K562 (cell line): ENCODE measurements around the gene MYO9A. TPM values are rescaled to one million over a fixed set of nuclear protein-coding genes. Genes with fewer than 3 reads are reported as not detected.

ENCODE experiments used
- ATAC-seq: fragments of 200-7000 bp; cut with Tn5 transposase; 3 replicates; pipeline ENCODE4 v1.9.1; 2020; ENCODE audit warnings: moderate library complexity
- BruUV-seq: library from RNA; stranded (reverse); fragments of 400-500 nt; replicated peaks from 2 replicates; lab custom pipeline; 2021; lab: Mats Ljungman, UMichigan
- CTCF ChIA-PET: fragments of 300-600 bp; formaldehyde crosslinking; extraction: SDS; loops from one replicate; lab custom pipeline; 2021; ENCODE audit warnings: low intra/inter-chr PET ratio; lab: Yijun Ruan, JAX
- POLR2A ChIA-PET: fragments of 300-600, 350-650 bp; sonication (Branson Sonifier 250); formaldehyde crosslinking; extraction: SDS; loops from one replicate; lab custom pipeline; 2021; ENCODE audit warnings: antibody characterized with exemption, inconsistent platforms; lab: Yijun Ruan, JAX
- DNase-seq, 4 experiments: peaks; one replicate each; pipeline versions ENCODE4 v3.0.0 to v3.0.0-alpha.2; 2011 to 2018; ENCODE audit warnings: low spot score in 3 of 4, mixed read lengths in 3 of 4; ENCODE audit errors: extremely low read depth in 1 of 4
- FAIRE-seq: peaks from 2 replicates; lab custom pipeline; 2011; peaks lifted over from hg19 to GRCh38; lab: Jason Lieb, UNC
- H2AFZ ChIP-seq: 2 replicates; pipeline ENCODE4 v1.6.0; 2011; ENCODE audit warnings: low read depth, low read length, control low read depth, inconsistent platforms
- H3K27ac ChIP-seq: fragments of 200-600 bp; 3 replicates; pipeline ENCODE4 v1.8.0; 2011; ENCODE audit warnings: low read depth, mild to moderate bottlenecking, control low read depth, inconsistent platforms, low read length, moderate library complexity, mixed read lengths; ENCODE audit errors: extremely low read depth
- H3K27me3 ChIP-seq, 2 experiments: fragments of 300-600 bp in 1 of 2; 2 replicates in 1 of 2; 3 replicates in 1 of 2; pipeline versions ENCODE4 v1.6.0 to v1.8.0; 2011; ENCODE audit warnings: inconsistent platforms in 2 of 2, low read length in 2 of 2, mild to moderate bottlenecking in 1 of 2, mixed read lengths in 1 of 2, moderate library complexity in 1 of 2; ENCODE audit not compliant: control insufficient read depth in 2 of 2, insufficient read depth in 2 of 2
- H3K36me3 ChIP-seq: fragments of 300-600 bp; 3 replicates; pipeline ENCODE4 v1.8.0; 2011; ENCODE audit warnings: mild to moderate bottlenecking, low read length, inconsistent platforms; ENCODE audit not compliant: control insufficient read depth, insufficient read depth
- H3K4me1 ChIP-seq, 2 experiments: fragments of 200-600 bp in 1 of 2; replicated peaks in 1 of 2; 2 replicates in 1 of 2; 3 replicates in 1 of 2; pipeline versions ENCODE4 v1.5.1 to v1.8.0; 2011; ENCODE audit warnings: inconsistent platforms in 2 of 2, low read length in 2 of 2, mild to moderate bottlenecking in 1 of 2, mixed read lengths in 1 of 2, moderate library complexity in 1 of 2; ENCODE audit not compliant: control insufficient read depth in 2 of 2, insufficient read depth in 2 of 2
- H3K4me2 ChIP-seq: 2 replicates; pipeline ENCODE4 v1.6.1; 2011; ENCODE audit warnings: low read length, control low read depth, inconsistent platforms, mixed read lengths; ENCODE audit not compliant: insufficient read depth
- H3K4me3 ChIP-seq: fragments of 200-600 bp; sonication (generic), shearing (Covaris generic); 2 replicates; pipeline ENCODE4 v1.5.1; 2016; ENCODE audit warnings: control low read depth, inconsistent platforms
- H3K79me2 ChIP-seq: fragments of 200-600 bp; 3 replicates; pipeline ENCODE4 v1.8.0; 2011; ENCODE audit warnings: low read length, inconsistent platforms; ENCODE audit not compliant: control insufficient read depth, insufficient read depth
- H3K9ac ChIP-seq, 2 experiments: 2 replicates each; pipeline versions ENCODE4 v1.6.0 to v1.6.1; 2011; ENCODE audit warnings: low read depth in 2 of 2, low read length in 2 of 2, control low read depth in 1 of 2, inconsistent platforms in 1 of 2, mild to moderate bottlenecking in 1 of 2, mixed read lengths in 1 of 2; ENCODE audit not compliant: insufficient read depth in 1 of 2
- H3K9me1 ChIP-seq: one replicate; pipeline ENCODE4 v1.6.0; 2011; ENCODE audit warnings: inconsistent platforms, mild to moderate bottlenecking, low read length, moderate library complexity; ENCODE audit not compliant: control insufficient read depth, insufficient read depth
- H3K9me3 ChIP-seq: replicated peaks from 2 replicates; pipeline ENCODE4 v1.5.1; 2011; ENCODE audit warnings: low read depth, low read length, inconsistent platforms; ENCODE audit not compliant: control insufficient read depth, insufficient read depth
- H4K20me1 ChIP-seq: replicated peaks from 2 replicates; pipeline ENCODE4 v1.6.1; 2011; ENCODE audit warnings: low read length, inconsistent platforms, mixed read lengths; ENCODE audit not compliant: control insufficient read depth, insufficient read depth
- MITF ChIP-seq: IDR thresholded peaks from 2 replicates; pipeline ENCODE4 v1.6.1; 2014; ENCODE audit warnings: antibody characterized with exemption
- POLR2A ChIP-seq: fragments of 450-650 bp; conservative IDR thresholded peaks from 2 replicates; pipeline ENCODE4 v1.6.1; 2016
- RFX1 ChIP-seq: fragments of 450-650 bp; IDR thresholded peaks from 2 replicates; pipeline ENCODE4 v1.6.1; 2016; ENCODE audit warnings: mild to moderate bottlenecking, moderate library complexity
- SREBF1 ChIP-seq: fragments of 150-350 bp; IDR thresholded peaks from 2 replicates; pipeline ENCODE4 v1.6.1; 2014; ENCODE audit warnings: antibody characterized with exemption, low read depth, low read length, borderline replicate concordance
- ZNF696 ChIP-seq: fragments of 250-450 bp; sonication (Bioruptor Pico); conservative IDR thresholded peaks from 2 replicates; pipeline ENCODE4 v1.4.0; 2020; ENCODE audit warnings: mild to moderate bottlenecking, moderate library complexity
- WGBS: fragments of 100-300 bp; shearing (Covaris generic); methylation state at CpG from one replicate; pipeline ENCODE4 v1.1.6; 2016; ENCODE audit warnings: low coverage, mixed read lengths; ENCODE audit not compliant: insufficient coverage; ENCODE audit errors: missing lambda C conversion rate; 5-methylcytosine and 5-hydroxymethylcytosine counted together
- in situ Hi-C: fragments of 300-500 bp; cut with MboI; formaldehyde crosslinking; loops from 4 replicates; pipeline ENCODE4 v1.15.0; 2018; ENCODE audit warnings: inconsistent platforms, mixed read lengths
- intact Hi-C: fragments of 100-400 bp; cut with micrococcal nuclease; formaldehyde crosslinking; loops from 2 replicates; pipeline ENCODE4 v1.14.2; 2022
- polyA plus RNA-seq, 8 experiments: library from polyadenylated mRNA; depleted of rRNA in 4 of 8; stranded (reverse) in 5 of 8; unstranded in 3 of 8; fragments of >200 nt; fragmentation: Nextera tagmentation in 2 of 8; fragmentation: Illumina TruSeq in 1 of 8; extraction: Ambion mirVana in 2 of 8; extraction: Trizol in 1 of 8; gene quantifications; 2 replicates each; pipeline versions ENCODE4 v1.2.1 to v1.2.3, GENCODE V29; 2011 to 2014; ENCODE audit warnings: inconsistent platforms in 1 of 8, missing spikeins in 1 of 8
- total RNA-seq, 7 experiments: library from RNA; depleted of rRNA in 6 of 7; stranded (reverse); fragments of >200 nt in 6 of 7; fragmentation: Illumina TruSeq in 2 of 7; extraction: Trizol in 2 of 7; gene quantifications; 2 replicates each; pipeline versions ENCODE4 v1.2.1 to v1.2.3, GENCODE V29; 2011 to 2021; ENCODE audit warnings: low replicate concordance in 1 of 7
- TF ChIP-seq, protein P1 (sequence below): fragments of 200-800 bp; sonication (Bioruptor generic); IDR thresholded peaks from 2 replicates; pipeline ENCODE4 v1.6.1; 2016; ENCODE audit warnings: missing genetic modification characterization, missing compliant biosample characterization

MYO9A gene
- total and polyA plus RNA-seq, 9 of the 15 experiments (the other 6 are each of a cell fraction or from before 2014, with no cell fraction given), result 1.9 to 15.4 (median 5.8) TPM

DNA sequence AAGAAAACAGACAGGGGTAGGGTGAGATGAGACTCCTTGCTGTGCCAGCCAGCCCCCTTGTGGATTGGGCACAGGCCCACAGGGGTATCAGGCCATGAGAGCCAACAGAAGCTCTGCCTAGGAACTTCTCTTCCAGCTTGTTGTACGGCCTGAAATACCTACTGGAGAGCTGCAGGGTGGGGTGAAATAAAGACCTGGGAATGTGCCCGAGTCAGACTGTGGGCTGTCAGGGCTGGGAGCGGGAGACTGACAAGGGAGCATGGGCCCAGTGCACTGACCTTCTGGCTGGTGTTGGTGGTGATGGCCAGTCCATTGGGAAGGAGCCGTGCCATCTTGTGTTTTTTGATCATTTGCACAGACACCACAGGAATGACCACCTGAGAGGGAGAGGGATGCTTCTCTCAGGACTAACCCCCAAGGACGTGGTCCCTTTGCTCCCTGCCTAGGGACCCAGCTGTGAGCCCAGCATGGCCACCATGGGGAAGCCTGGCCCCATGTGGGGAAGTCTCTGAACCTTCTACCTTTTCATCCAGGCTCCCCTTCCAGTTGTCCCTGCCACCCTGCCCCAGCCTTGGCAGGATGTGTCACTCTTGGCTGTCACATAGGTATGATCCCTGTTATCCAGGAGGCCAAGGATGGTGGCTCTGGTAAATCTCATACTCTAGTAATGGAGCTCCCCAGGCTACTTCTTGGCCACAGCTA is 48.9 kb upstream of the MYO9A start (continued):
- no peak for TF ChIP-seq MITF
- TF ChIP-seq ZNF696 (CRISPR knock-in tag), result no peak

DNA sequence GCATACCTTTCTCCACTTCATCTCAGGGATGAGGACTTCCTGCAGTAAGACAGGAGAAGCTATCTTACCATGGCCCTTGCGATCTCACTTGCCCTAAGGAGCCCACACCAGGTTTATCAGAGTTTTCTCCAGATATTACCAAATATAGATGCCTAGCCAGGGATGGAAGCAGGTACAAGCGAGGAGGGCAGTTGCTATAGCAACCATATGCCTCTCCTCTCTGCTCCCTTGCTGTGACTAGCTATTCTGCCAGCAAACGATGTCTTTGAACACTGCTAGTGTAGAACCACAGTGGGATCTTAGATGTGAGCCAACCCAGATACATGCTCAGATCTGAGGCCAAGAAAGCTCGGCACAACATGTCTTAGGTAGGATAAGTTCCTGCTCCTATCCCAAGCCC is 45.8 kb upstream of the MYO9A start:
- ChIA-PET POLR2A (no interaction called here), CTCF (no interaction called here)
- Histone ChIP-seq H3K79me2 (no peaks in the 10 kb centered on the region), H3K27me3 (peaks cover 2 to 41% of the 10 kb centered on the region in 2 experiments; a peak in 4 of 5 replicates), H3K9me1 (no peaks in the 10 kb centered on the region), H2AFZ (no peak overlapping the region), H3K4me2 (no peak overlapping the region), H3K9me3 (no peaks in the 10 kb centered on the region), H4K20me1 (no peaks in the 10 kb centered on the region; the same call in 1 of the 2 replicates), H3K4me3 (no peak overlapping the region), H3K4me1 (peaks cover 4 to 8% of the 10 kb centered on the region in 2 experiments; a peak in 3 of 5 replicates), H3K36me3 (no peaks in the 10 kb centered on the region), H3K27ac (no peak overlapping the region), H3K9ac (no peak overlapping the region)
- ATAC-seq (no peak), DNase-seq (peak in 1 of 4 experiments; percentile 6), FAIRE-seq (no peak)
- in situ Hi-C loops, result no loop called here
- peak; percentile 72 for TF ChIP-seq RFX1
- TF ChIP-seq, protein P1, sequence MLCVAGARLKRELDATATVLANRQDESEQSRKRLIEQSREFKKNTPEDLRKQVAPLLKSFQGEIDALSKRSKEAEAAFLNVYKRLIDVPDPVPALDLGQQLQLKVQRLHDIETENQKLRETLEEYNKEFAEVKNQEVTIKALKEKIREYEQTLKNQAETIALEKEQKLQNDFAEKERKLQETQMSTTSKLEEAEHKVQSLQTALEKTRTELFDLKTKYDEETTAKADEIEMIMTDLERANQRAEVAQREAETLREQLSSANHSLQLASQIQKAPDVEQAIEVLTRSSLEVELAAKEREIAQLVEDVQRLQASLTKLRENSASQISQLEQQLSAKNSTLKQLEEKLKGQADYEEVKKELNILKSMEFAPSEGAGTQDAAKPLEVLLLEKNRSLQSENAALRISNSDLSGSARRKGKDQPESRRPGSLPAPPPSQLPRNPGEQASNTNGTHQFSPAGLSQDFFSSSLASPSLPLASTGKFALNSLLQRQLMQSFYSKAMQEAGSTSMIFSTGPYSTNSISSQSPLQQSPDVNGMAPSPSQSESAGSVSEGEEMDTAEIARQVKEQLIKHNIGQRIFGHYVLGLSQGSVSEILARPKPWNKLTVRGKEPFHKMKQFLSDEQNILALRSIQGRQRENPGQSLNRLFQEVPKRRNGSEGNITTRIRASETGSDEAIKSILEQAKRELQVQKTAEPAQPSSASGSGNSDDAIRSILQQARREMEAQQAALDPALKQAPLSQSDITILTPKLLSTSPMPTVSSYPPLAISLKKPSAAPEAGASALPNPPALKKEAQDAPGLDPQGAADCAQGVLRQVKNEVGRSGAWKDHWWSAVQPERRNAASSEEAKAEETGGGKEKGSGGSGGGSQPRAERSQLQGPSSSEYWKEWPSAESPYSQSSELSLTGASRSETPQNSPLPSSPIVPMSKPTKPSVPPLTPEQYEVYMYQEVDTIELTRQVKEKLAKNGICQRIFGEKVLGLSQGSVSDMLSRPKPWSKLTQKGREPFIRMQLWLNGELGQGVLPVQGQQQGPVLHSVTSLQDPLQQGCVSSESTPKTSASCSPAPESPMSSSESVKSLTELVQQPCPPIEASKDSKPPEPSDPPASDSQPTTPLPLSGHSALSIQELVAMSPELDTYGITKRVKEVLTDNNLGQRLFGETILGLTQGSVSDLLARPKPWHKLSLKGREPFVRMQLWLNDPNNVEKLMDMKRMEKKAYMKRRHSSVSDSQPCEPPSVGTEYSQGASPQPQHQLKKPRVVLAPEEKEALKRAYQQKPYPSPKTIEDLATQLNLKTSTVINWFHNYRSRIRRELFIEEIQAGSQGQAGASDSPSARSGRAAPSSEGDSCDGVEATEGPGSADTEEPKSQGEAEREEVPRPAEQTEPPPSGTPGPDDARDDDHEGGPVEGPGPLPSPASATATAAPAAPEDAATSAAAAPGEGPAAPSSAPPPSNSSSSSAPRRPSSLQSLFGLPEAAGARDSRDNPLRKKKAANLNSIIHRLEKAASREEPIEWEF (CRISPR knock-in tag), result no peak
- TF ChIP-seq SREBF1, result no peak
- no peak for TF ChIP-seq POLR2A
- intact Hi-C loops, result no loop called here
- 0% methylated on average over 4 of the region's 4 CpGs for WGBS
- BruUV-seq, result no TSS peak
